Astrocyte (in vitro differentiated cells and primary cell): ENCODE measurements around the gene CMTM7.

Experiments used
- CTCF ChIP-seq: IDR thresholded peaks from 2 replicates; pipeline ENCODE4 v1.5.1; 2011; ENCODE audit warnings: low read depth, mild to moderate bottlenecking, inconsistent platforms, low read length, moderate library complexity; ENCODE audit not compliant: insufficient read depth
- EZH2 ChIP-seq: IDR thresholded peaks from 2 replicates; pipeline ENCODE4 v1.6.1; 2012; ENCODE audit warnings: mild to moderate bottlenecking, low read length, inconsistent platforms; ENCODE audit not compliant: insufficient read depth

DNA sequence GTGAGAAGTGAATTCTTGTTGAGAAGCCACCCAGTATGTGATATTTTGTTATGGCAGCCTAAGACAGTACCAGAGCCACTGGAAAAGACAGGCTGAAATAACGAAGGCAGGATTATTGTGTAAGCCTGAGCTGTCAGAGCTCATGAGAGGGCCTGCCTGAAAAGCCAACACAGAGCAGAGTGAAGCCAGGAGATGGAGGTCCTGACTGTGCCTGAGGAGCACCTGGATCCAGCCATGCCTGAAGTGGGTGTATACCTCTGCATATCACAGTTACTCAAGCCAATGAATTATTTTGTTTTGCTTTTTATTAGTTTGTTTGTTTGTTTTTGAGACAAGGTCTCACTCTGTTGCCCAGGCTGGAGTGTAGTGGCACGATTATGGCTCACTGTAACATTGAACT is 4.1 kb upstream of the CMTM7 start:
- TF ChIP-seq CTCF (no peak), EZH2 (no peak)
